ENCODE measurements around the gene FMN2. TPM values are rescaled to one million over a fixed set of nuclear protein-coding genes. Genes with fewer than 3 reads are reported as not detected.

Gene FMN2
- total RNA-seq, 1 experiment from 2014 or later: 4.6 TPM

- ChIA-PET POLR2A (ENCODE audit: unreplicated experiment) (interaction anchor here (0.6 to 0.7 kb wide), 2 partner anchors 56 to 199 kb away, joined by 3 to 4 read pairs; no protein-coding TSS in a partner anchor), CTCF (interaction anchor here (0.5 to 1.1 kb wide), 2 partner anchors 15 to 62 kb away, joined by 3 read pairs; no protein-coding TSS in a partner anchor)
- H3K27me3 ChIP-seq (ENCODE audit: low read length): no peaks in the 10 kb centered on the region
- DNase-seq (peak; percentile 89), ATAC-seq (peak; percentile 44)
- peak overlapping the region; percentile 33 for H3K9ac ChIP-seq (ENCODE audit: low read length)
- H3K9me2 ChIP-seq (replicated peaks; ENCODE audit: low read length): no peaks in the 10 kb centered on the region
- peak overlapping the region; percentile 51 for H3K4me3 ChIP-seq (ENCODE audit: low read length)
- H3K79me2 ChIP-seq (ENCODE audit: low read length): peaks cover 7% of the 10 kb centered on the region; the same call in 1 of the 2 replicates
- BruUV-seq (replicated peaks): no TSS peak
- H4K20me1 ChIP-seq (ENCODE audit: low read length): no peaks in the 10 kb centered on the region
- peaks cover 6% of the 10 kb centered on the region for H3F3A ChIP-seq (ENCODE audit: low read length, unreplicated experiment)
- H3K4me2 ChIP-seq (ENCODE audit: low read length): peak overlapping the region; percentile 79
- H3K4me1 ChIP-seq (ENCODE audit: insufficient read depth, low read length): peaks cover 61% of the 10 kb centered on the region
- H2AFZ ChIP-seq (ENCODE audit: low read length): peak overlapping the region; percentile 10; the same call in 1 of the 2 replicates
- no peaks in the 10 kb centered on the region for H3K9me3 ChIP-seq (ENCODE audit: low read length)
- no peaks in the 10 kb centered on the region for H3K36me3 ChIP-seq (ENCODE audit: low read depth, low read length)
- TF ChIP-seq EZH2 (IDR thresholded peaks at IDR 0.05; ENCODE audit: low read length, unreplicated experiment) (no peak), CTCF (conservative IDR thresholded peaks at IDR 0.05; ENCODE audit: low read depth, low read length) (no peak), EZH2phosphoT487 (IDR thresholded peaks at IDR 0.05; ENCODE audit: borderline replicate concordance, low read length) (no peak)
- H3K27ac ChIP-seq (ENCODE audit: low read length): peak overlapping the region; percentile 83
- intact Hi-C loops (cut with micrococcal nuclease): no loop called here
These were observed 5.0 kb upstream of the FMN2 start for GRCh38 chr1:240086726-240087125.

GRCh38 chr1:240090014-240090413 is 1.7 kb upstream of the FMN2 start:
- Histone ChIP-seq H3K9me3 (ENCODE audit: low read length) (no peaks in the 10 kb centered on the region), H3K4me3 (ENCODE audit: low read length) (peak overlapping the region; percentile 23; the same call in 1 of the 2 replicates), H3K4me1 (ENCODE audit: insufficient read depth, low read length) (peaks cover 71% of the 10 kb centered on the region), H3K27me3 (ENCODE audit: low read length) (no peaks in the 10 kb centered on the region), H3K79me2 (ENCODE audit: low read length) (peaks cover 39% of the 10 kb centered on the region), H3F3A (ENCODE audit: low read length, unreplicated experiment) (peaks cover 6% of the 10 kb centered on the region), H3K4me2 (ENCODE audit: low read length) (peak overlapping the region; percentile 54), H4K20me1 (ENCODE audit: low read length) (peaks cover 5% of the 10 kb centered on the region; the same call in 1 of the 2 replicates), H3K36me3 (ENCODE audit: low read depth, low read length) (no peaks in the 10 kb centered on the region), H3K27ac (ENCODE audit: low read length) (no peak overlapping the region), H3K9ac (ENCODE audit: low read length) (no peak overlapping the region), H3K9me2 (replicated peaks; ENCODE audit: low read length) (no peaks in the 10 kb centered on the region), H2AFZ (ENCODE audit: low read length) (peak overlapping the region; percentile 52)
- no TSS peak for BruUV-seq (replicated peaks)
- no peak for DNase-seq
- POLR2A ChIA-PET (ENCODE audit: unreplicated experiment): no interaction called here
- TF ChIP-seq EZH2 (IDR thresholded peaks at IDR 0.05; ENCODE audit: low read length, unreplicated experiment) (no peak), CTCF (conservative IDR thresholded peaks at IDR 0.05; ENCODE audit: low read depth, low read length) (no peak), EZH2phosphoT487 (IDR thresholded peaks at IDR 0.05; ENCODE audit: borderline replicate concordance, low read length) (no peak)
- ATAC-seq: no peak
- intact Hi-C loops (cut with micrococcal nuclease): loop anchor here (2.0 kb wide), 2 partner anchors 23 to 59 kb away; no protein-coding TSS in a partner anchor
- CTCF ChIA-PET: interaction anchor here (0.7 kb wide), 1 partner anchor 63 kb away, joined by 3 read pairs; no protein-coding TSS in a partner anchor

All from PC-3 (cell line).